Fibroblast of peridontal ligament (primary cell): Measurements from ENCODE around the gene FAM110D.

Experiments
- DNase-seq: peaks from one replicate; pipeline ENCODE4 v3.0.0-alpha.2; 2010; ENCODE audit errors: extremely low read depth

The FAM110D gene

DNA sequence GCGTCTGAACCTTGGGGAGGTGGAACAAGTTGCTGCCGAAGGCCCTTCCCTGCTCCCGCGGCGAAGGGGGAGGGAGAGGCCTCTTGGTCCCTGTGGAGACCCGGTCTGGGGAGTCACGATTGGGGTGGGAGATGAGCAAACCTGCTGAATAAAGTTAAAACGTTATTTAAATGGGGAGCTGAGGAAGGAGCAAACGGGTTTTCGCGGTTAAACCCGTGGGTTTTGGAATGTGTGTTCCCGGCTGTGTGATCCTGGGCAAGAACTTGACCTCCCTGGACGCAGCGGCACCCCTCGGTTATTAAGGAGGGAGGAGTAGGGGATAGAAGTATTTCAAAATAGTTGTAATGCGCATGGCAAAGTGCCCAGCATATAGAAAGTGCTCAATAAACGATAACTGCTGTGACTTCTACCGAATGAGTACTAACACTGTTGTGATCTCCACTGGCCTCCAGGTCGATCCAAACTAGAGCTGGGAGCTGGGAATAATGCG, 3.4 kb downstream of the FAM110D start:
- peak; percentile 7 for DNase-seq

DNA sequence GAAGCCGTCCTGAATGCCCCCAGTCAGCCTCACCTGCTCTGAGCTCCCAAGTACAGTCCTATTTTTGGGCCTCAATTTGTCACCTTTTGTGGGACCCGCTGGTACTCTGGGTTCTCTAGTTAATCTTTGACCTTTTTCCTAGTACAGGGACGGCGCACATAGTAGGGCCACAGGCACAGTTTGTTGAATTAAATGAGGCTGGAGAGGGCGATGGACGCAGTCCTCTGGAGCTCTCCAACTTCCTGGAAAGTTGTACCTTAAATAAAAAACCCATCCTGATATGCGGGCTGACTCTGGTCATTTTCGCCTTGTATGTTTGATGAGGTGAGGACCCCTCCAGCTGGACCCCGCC, 4.8 kb downstream of the FAM110D start:
- no peak for DNase-seq

DNA sequence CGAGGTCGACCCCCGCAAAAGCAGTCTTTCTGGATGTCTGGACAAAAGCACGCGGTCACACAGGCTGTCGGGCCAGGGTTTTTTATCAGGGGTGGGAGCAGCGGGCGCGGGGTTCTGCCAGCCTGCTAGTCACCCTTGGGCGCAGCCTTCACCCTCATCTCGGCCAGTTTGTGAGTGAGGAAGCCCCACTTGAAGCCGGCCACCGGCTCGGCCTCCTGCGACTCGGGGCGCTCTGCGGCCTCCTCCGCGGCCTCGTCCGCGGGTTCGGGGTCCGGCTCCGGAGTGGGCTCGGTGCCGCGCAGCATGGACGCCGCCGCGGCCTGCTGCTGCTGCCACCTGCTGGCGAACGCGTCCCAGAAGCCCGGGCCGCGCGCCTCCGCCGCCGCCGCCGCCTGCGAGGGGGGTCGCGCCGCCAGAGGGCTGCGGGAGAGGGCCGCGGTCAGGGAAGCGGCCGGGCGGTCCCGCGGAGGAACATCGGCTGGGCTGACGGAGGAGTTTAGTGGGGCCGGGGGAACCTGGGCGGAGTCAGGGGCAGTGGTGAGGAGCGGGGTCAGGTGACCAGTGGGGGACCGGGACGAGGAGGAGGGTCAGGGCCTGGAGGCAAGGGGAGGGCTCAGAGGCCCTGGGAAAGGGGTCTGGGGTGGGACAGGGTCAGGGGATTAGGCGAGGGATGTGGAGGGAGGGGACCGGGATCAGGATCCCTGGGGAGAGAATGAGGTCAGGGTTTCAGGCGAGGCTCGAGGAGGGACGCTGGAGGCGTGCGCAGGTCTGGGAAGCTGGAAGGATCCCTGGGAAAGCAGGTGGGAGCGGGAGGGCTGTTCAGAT, 5.4 kb downstream of the FAM110D start:
- DNase-seq: no peak

DNA sequence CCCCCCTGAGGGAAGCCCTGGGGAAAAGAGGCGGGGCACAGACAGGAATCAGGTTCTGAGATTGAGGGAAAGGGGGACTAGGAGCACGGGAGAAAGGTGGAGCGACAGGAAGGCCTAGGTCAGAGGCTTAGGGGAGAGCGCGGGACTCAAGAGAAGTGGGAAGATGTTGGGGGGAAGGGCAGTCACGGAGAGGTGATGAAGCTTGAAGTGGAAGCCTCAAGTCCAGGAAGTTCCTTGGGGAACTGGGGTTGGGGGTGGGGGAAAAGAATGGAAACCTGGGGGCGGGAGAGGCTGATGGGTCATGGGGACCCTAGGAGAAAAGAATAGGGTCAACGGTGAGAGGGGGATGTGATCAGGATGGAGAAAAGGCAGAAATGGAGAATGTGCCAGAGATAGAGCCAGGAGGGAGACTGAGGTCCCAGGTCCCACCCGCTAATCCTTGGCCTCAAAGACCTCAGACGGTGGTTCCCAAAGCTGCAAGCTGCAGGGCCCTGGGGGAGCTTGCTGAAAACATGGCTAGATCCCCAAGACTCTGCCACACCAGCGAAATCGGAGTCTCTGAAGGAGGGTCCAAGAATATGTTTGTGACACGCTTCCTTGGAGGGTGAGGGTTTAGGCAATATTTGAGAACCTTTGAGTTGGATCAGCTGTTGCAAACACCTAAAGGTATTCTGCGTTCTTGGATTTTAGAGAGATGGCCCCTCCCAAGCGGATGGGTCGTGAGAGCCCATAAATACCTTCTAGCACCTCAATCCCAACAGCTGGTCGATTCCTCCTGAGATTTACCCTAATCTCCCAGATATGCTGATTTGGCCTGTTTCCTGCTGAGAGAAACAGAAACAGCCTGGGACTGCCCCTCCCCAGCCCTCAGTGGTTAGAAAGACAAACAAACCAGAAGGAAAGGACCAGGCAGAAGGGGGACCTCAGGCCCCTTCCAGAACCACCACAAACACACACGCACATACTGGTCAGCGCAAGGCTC, 6.3 kb downstream of the FAM110D start:
- peak; percentile 14 for DNase-seq

DNA sequence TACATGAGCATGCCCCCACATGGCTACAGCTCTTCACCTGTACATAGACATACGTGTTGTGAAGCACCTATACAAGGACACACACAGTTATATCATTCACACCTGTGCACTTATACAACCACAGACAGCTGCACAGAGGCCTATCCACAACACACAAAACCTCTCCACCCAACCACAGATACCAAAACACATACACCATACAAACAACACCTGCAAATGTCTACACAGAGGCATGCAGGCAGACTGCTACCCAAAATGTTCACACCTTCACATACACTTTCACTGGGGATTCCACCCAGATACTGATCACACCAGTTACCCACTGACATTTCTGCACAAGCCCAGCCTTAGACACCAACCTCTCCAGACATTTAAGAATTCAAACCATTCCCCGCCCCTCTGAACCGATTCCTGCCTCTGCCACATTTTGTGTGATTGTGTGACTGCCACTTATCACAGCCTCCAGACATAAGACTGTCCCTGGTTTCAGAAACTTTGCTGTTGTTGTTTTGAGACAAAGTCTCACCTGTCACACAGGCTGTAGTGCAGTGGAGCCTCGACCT, 7.9 kb downstream of the FAM110D start:
- no peak for DNase-seq

DNA sequence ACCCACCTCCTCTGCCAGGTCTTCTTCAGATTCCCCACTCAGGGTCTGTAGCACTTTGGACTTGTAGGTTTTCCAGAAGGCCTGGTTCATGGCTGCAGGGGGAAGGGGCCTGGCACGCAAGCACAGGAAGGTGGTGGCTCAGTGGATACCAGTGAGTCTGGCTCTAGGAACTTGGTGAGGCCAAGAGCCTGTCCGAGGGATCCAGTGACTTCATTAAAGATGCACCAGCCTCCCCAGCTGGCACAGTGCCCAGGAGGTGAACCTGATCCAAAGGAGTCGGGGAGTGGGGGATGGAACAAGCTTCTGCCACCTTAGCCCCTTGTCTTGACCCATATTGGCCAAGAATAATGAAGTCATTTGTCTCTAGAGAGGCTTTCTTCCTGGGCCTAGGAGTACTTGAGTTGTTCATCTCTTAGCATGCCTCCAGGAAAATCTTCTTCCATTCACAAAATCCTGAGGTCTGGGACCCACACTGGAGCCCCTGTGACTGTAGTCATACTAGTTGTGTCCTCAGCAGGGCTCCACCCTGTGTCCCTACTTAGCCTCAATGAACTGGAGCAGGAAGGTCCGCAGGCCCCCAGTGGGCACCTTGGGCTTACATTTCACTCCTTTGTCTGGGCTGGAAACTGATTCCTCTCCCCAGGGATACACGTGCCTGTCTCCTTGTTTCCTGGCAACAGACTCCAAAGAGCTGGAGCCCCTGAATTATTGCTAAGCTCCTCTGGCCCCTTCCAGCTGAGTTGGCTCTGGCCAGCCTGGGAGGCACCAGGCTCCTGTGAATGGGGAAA, 9.7 kb downstream of the FAM110D start, which contains the start of gene C1orf232:
Gene C1orf232, minus strand, starts transcription at position 554 of the 788 bp plus-strand sequence. Its CDS starts 464 bp downstream, at position 90.
- DNase-seq: no peak

DNA sequence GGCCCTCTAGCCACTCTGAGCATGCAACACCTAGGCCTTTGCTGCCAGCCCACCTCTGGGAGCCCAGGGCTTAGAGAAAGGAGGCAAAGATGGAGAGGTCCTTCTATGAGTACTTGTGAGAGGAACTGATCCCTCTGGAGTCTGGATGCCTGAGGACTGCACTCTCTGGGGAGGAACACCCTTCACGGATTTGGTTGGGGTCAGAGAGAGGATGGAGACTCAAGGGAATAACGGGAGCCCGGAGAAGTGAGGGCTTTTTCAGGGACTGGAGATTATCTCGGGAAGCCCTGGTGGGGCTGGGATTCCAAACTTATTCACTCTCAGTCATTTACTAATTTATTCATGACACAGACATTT, 10.3 kb downstream of the FAM110D start:
- no peak for DNase-seq

DNA sequence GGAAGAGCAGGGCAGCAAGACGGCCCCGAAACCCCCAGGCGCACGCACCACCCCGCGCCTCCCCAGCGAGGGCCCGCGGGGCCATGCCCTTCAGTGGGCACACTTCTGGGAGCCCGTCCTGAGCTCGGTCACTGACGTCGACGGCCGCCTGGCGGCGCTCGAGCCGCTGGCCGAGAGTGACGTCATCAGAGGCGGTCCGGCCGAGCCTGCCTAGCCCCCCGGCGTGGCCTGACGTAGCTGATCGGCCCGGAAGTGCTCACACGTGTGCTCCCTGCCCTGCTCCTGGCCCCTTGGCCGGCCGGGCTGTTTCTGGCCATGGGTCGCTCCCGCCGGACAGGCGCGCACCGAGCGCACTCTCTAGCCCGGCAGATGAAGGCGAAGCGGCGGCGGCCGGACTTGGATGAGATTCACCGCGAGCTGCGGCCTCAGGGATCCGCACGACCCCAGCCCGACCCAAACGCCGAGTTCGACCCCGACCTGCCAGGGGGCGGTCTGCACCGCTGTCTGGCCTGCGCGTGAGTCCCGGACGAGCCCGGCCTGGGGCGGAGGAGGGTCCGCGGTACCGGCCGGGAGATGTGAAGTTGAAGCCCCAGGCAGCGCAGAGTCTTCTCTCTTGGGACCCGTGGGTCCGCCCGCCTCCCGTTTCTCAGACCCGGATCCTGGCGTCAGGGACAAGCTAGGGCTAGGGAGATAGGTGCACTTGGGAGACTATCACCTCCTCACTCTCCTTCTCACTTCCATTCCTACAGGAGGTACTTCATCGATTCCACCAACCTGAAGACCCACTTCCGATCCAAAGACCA, 11.0 kb downstream of the FAM110D start, which contains the start of gene ZNF593:
Gene ZNF593, plus strand, starts transcription at position 240 of the 803 bp plus-strand sequence. Its CDS starts 76 bp downstream, at position 316.
- peak; percentile 85 for DNase-seq

DNA sequence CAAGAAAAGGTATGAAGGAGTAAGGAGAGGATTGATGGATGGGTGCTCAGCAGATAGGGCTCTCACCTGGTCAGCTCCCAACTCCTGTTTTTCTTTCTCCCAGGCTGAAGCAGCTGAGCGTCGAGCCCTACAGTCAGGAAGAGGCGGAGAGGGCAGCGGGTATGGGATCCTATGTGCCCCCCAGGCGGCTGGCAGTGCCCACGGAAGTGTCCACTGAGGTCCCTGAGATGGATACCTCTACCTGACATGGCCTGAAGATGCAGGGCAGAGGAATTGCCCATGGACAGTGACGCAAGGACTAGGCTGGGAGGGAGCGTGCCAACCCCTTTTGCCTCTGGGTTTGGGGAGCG, 11.6 kb downstream of the FAM110D start:
- no peak for DNase-seq

DNA sequence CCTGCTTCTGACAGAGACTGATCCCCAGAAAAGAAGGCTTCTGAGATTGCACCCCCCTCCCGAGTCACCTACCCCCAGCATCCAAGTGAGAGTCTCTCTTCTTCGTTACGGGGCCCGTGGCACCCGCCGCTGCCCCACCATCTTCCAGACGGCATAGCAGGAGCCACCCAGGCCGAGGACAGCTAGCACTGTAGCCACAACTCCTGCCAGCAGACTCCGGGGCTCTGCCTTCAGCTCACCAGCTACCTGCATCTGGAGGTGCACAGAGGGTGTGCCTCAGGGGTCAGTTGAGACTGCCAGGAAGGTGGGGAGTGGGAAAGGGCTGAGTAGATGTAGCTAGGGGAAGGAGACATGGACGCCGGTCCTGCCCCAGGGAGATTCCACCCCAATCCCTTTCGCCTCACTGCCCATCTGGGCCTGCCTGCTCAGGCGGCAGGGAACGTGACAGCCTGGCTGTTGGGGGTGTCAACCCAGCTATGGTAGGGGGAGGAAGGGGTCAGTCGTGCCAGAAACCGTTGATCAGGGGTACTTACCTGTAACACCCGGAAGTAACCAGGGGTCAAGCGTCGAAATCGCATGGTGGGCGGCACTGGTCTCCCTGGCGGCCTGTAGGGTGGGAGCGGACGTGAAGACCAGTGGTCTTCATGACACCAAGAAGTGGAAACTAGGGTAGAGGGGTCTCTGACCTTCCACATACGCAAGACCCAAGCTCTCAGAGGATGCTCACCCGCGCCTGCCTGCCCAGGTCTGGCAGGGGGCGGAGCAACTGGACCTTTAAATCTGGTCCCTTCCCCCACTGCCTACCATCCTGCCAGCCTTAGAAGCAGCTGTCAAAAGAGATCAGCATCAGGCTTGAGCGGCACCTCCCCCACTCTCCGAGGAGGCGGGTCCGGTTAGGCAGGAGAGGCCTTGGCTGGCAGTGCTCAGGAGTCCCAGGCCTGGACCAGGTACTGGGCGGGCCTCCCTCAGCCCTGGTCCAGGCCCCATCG, 12.5 kb downstream of the FAM110D start, which contains the start of gene ZNF593OS:
Gene ZNF593OS, minus strand, starts transcription at position 749 of the 989 bp plus-strand sequence. Its CDS starts 171 bp downstream, at position 578.
- DNase-seq: no peak

DNA sequence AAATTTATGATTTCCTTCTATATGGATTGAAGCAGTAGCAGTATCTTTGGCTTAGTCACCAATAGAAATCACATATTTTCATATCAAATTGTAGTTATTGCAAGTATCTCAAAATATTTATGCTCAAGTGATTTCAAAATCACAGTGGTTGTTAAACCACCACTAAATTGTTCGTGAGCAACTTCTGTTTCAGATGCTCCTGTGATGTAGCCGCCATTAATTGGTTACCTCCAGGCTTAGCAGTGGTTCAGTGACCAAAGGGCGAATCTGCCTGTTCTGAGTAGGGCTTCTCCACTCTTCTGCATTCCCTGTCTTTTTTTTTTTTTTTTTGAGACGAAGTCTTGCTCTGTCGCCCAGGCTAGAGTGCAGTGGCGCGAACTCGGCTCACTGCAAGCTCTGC, 16.5 kb downstream of the FAM110D start:
- no peak for DNase-seq

DNA sequence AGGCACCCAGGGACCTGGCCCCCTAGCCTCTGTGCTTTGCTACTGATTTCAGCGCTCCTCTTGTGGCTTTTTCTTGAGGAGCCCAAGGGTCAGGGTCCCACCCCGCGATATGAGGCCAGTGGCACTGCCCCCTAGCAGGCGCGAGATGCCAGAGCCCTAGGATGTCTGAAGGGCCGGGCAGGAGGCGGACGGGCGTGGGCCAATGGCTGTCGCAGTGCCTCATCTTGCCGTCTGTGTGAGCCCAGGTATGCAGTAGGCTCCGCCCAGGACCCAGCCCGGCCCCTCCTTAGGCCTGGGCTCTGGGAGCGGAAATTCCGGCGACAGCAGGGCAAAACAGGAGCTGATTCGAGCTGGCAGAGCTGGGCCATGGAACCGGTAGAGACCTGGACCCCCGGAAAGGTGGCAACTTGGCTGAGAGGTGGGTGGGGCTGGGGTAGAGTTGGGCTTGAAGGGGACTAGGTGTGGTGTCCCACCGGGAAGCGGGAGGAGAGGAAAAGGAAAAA, 18.4 kb downstream of the FAM110D start, which contains the start of gene CNKSR1:
Gene CNKSR1, plus strand, starts transcription at position 310 of the 503 bp plus-strand sequence. Its CDS starts 57 bp downstream, at position 367.
- DNase-seq: no peak

DNA sequence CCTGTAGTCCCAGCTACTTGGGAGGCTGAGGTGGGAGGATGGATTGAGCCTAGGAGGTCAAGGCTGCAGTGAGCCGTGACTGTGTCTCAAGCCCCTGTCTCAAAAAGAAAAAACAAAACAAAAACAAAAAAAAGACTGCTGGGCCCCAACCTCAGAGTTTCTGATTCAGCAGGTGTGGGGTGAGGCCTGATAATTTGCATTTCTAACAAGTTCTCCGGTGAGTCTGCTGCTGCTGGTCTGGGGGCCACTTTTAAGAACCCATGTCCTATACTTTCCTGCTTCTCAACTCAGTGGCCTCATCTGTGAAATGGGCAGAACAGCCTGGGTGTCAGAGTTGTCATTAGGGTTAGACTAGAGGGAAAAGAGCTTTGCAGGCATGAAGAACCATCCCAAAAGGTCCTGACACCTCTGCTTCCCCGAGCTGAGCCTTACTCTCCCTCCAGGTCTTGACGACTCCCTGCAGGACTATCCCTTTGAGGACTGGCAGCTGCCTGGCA, 21.2 kb downstream of the FAM110D start:
- no peak for DNase-seq

DNA sequence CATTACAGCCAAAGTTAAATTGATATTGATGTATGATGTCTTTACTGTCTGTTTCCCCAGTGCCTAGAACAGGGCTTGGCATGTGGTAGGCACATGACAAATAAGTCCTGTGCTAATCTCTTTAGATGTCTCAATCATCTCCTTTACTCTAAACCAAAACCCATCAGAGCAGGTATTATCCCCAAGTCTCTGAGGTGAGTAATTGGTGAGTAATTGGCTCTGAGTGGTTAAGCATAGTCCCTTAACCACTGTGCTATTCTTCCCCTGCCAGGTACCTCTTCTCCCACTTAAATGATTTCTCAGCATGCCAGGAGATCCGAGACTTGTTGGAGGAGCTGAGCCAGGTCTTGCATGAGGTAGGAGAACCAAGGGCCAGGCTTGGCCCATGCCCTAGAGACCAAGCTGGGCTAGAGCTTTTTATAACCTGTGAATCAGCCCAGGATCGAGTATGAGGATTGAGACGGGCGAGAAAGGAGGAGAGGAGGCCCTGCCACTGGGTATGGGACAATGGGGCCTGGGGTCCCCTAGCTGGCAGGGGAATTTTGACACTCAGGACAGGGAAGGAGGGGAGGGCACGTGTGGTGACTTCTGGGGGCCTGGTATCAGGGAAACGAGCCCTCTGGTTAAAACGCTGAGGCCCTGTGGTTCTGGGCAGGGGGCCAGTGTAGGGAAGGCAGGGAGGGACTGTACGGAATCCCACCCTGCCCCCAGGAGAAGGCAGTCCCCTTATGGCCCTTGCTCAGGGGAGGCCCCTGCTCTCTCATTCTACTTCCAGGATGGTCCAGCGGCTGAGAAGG, 22.9 kb downstream of the FAM110D start:
- DNase-seq: no peak

DNA sequence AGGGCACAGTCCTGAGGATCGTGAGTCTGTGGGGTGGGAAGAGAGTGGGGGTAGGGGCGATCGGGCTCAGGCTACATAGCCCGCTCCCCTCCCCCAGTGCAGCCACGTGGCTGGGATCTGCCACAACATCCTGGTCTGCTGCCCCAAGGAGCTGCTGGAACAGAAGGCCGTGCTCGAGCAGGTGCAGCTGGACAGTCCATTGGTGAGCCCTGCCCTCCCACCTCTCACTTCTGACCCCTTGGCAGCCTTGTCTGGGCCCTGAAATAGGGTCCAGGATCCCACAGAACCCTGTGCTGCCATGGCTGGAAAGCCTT, 23.5 kb downstream of the FAM110D start:
- DNase-seq: no peak

DNA sequence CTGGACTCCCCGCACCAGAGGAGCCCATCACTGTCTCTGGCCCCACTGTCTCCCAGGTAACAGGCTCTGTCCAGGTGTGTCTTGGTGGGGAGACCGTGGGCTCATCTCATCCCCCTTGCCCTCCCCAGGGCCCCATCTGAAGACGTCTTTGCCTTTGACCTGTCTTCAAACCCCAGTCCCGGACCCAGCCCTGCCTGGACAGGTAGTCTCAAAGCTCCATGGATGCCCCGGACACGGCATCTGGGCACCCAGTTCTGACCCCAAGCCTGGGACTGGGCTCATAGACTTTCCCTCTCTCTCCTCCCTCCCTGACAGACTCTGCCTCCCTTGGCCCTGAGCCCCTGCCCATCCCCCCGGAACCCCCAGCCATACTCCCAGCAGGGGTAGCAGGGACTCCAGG, 25.2 kb downstream of the FAM110D start:
- DNase-seq: no peak

DNA sequence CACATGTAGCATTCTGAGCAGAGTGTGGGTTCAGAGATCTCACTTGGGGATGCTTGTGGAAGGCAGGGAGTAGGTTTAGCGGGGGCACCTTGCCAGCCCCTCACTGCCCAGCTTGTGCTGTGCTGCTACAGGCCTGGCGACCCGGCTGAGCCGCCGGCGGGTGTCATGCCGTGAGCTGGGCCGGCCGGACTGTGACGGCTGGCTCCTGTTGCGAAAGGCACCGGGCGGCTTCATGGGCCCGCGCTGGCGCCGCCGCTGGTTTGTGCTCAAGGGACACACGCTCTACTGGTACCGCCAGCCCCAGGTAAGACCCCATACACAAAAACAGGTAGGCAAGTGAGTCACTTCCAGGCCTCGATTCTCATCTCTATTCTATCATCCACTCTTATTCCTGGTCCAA, 26.0 kb downstream of the FAM110D start:
- no peak for DNase-seq

DNA sequence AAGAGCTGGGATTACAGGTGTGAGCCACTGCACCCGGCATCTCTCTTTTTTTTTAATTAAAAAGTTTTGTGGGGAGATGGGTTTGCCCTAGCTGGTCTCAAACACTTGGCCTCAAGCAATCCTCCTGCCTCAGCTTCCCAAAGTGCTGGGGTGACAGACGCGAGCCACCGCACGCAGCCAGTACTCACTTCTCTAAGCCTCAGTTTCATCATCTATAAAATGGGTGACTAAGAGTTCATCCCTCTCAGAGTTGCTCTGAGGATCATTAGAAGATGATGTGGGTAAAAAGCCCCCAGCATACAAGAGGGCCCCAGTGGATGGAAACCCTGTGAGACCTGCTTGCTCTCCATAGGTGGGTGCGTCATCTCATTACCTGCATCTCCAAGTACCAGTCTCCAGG, 29.0 kb downstream of the FAM110D start:
- DNase-seq: no peak
